GM12891 (cell line): ENCODE measurements around the gene COL6A3.

Source experiments
- DNase-seq: peaks from one replicate; pipeline ENCODE4 v3.0.0; 2011; ENCODE audit warnings: low spot score; ENCODE audit not compliant: insufficient read length
- FAIRE-seq: peaks from 2 replicates; lab custom pipeline; 2011; peaks lifted over from hg19 to GRCh38; lab: Jason Lieb, UNC
- PAX5 ChIP-seq: IDR thresholded peaks from 2 replicates; pipeline ENCODE4 v1.6.1; 2011; ENCODE audit warnings: low read length, moderate library complexity, mild to moderate bottlenecking; ENCODE audit not compliant: insufficient read depth, severe bottlenecking
- POLR2A ChIP-seq: IDR thresholded peaks from 2 replicates; pipeline ENCODE4 v1.6.1; 2011; ENCODE audit warnings: low read depth, low read length, control low read depth
- POLR2AphosphoS5 ChIP-seq: IDR thresholded peaks from 2 replicates; pipeline ENCODE4 v1.6.1; 2011; ENCODE audit warnings: low read depth, low read length, control low read depth
- POU2F2 ChIP-seq: IDR thresholded peaks from 2 replicates; pipeline ENCODE4 v1.6.1; 2011; ENCODE audit warnings: low read depth, mild to moderate bottlenecking, control low read depth, low read length, moderate library complexity
- SPI1 ChIP-seq: IDR thresholded peaks from 2 replicates; pipeline ENCODE4 v1.6.1; 2011; ENCODE audit warnings: low read depth, low read length, control low read depth
- TAF1 ChIP-seq: IDR thresholded peaks from 2 replicates; pipeline ENCODE4 v1.6.1; 2011; ENCODE audit warnings: low read depth, low read length, control low read depth

COL6A3 gene

DNA sequence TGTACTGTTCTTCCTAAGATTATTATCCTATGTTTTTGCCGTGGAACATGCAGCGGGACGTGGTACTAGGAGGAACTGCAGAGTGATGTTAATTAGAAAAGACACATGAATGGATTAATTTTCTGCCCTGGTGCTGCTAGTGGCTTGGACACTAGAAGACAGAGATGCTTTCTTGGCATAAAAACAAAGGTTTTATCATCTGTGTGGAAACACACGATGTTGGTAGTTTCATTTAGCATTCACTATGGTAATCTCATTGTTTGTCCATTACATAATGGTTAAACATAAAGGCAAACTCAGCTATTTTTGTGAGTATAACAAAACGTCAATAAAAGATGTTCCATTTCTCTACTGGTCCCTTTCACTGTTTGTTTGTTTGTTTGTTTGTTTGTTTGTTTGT is 22.8 kb downstream of the COL6A3 start:
- TF ChIP-seq PAX5 (no peak), TAF1 (no peak), POLR2A (no peak), POLR2AphosphoS5 (no peak), SPI1 (no peak), POU2F2 (no peak)
- DNase-seq: no peak
- no peak for FAIRE-seq

DNA sequence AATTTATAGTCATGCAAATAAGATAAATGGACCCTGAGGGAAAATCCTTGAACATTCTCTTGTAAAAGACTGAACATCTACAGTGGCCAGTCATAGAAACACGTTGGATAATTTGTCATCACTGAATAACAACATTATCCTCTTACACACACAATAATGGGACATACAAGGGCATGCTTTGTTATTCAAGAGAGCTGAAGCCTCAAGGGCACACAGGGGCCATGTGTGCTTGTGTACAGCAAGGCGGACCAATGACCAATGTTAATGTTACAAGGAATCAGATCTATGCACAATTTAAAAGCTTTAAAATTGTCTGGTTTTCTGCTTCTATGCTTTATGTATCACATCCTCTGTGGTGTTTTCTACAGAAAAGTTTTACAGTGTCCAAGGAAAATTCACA is 23.7 kb downstream of the COL6A3 start:
- no peak for FAIRE-seq
- TF ChIP-seq POLR2A (no peak), POU2F2 (no peak), TAF1 (no peak)
- no peak for DNase-seq

DNA sequence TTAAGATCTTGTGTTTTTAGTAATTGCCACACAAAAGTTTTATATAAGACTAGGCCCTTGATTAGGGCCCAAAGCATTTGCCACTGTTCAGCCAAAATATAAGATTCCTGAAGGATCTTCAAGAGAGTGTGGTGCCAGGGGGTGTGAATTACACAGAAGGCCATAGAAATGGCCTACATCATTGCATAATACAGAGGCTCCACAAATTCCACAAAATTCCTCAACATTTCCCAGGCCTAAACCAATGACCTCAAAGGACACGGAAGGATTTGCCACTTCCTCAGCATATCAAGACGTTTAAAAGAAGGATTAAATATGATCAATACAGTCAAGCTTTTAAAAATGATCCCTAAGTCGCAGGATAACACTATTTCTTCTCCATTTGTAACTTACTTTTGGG is 24.1 kb downstream of the COL6A3 start:
- TF ChIP-seq SPI1 (no peak), POLR2AphosphoS5 (no peak), PAX5 (no peak), TAF1 (no peak)
- DNase-seq (no peak), FAIRE-seq (no peak)

DNA sequence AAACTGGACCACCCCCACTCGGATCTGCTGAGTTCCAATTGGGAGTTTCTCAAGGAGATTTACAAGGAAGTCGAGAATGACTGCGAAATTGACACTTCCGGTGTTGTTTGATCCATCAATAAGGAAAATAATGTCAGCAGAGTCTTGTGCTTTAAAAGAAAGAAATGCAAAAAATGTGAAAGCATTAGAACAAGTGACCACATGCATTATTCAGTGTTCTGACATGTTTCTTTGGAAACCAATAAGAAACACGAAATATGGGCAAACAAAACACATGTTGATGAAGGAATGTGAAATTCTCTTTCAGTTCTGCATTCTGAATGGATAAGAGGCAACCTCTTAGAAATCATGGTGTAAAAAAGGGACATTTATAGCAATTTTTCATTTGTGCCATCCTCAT is 25.9 kb downstream of the COL6A3 start:
- FAIRE-seq (no peak), DNase-seq (no peak)
- no peak for TF ChIP-seq POU2F2
- no peak for TF ChIP-seq POLR2A
- TF ChIP-seq PAX5: no peak
- TF ChIP-seq SPI1: no peak
- no peak for TF ChIP-seq TAF1
- no peak for TF ChIP-seq POLR2AphosphoS5

DNA sequence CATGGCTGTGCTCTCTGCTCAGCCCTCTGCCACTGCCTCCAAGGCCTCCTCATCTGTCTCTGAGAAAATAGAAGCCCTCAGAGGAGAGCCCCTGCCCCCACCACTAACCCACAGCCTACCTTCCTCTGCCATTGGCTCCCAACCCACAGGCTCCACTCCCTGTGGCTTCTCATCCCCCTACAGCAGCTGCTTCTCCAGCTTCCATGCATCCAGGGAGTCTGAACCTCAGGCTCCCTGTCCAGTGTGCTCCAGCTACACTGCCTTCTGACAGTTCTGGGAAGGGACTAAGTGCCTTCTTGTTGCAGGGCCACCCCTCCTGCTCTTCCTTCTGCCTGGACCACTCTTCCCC is 29.3 kb downstream of the COL6A3 start:
- no peak for TF ChIP-seq POLR2A
- TF ChIP-seq POU2F2: no peak
- no peak for FAIRE-seq
- no peak for DNase-seq

DNA sequence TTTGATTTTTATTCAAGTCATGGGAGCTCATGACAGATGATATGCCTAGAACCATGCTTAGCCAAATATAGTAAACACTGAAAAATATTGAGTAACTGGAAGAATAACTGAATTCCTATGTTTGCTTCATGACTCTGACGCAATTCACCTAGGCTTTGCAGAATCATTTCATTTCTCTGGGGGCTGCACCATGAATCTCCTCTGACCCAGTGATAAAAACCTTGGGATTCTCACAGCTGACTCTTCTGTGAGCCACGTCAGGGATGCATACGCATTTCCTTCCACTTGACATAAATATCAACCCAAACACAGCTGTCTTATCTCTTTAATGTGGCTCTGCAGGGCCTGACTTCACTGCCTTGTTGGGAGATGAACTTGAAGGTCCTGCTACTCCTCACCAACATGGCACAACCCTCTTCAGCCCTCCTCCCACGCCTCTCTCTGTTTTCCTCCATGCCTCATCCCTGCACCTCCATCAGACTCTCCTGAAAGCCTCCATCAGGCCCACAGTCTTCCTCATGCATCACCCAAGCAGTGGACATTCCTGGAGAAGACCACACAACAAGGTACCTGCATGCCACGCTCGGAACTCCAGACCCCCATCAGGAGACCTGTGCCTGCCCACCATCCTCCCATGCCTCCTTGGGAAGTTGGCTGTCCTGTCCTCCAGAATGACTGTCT is 29.8 kb downstream of the COL6A3 start:
- FAIRE-seq (no peak), DNase-seq (no peak)
- TF ChIP-seq POLR2A (no peak), SPI1 (no peak), POLR2AphosphoS5 (no peak), PAX5 (no peak), POU2F2 (no peak), TAF1 (no peak)

DNA sequence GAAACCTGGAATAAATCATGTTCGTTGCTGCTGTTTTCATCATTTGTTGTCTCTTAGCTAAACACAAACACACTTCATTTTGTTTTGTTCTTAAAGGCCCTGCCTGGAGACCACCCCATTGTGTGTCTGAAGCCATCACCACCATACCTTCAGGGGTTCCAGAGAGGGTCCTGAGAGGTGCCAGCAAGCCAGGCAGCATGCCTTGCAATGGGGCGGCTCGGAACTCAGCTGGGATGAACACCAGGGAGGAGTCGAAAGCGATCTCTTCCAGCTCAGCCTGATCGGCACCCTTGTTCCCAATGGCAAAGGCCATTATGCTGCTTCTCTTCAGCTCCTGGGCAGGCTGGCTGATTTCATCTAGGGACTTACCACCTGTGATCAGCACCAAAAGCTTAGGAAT is 33.2 kb downstream of the COL6A3 start:
- FAIRE-seq (no peak), DNase-seq (no peak)
- TF ChIP-seq PAX5: no peak
- no peak for TF ChIP-seq SPI1
- TF ChIP-seq POLR2A: no peak
- no peak for TF ChIP-seq POLR2AphosphoS5
- no peak for TF ChIP-seq POU2F2
- TF ChIP-seq TAF1: no peak

DNA sequence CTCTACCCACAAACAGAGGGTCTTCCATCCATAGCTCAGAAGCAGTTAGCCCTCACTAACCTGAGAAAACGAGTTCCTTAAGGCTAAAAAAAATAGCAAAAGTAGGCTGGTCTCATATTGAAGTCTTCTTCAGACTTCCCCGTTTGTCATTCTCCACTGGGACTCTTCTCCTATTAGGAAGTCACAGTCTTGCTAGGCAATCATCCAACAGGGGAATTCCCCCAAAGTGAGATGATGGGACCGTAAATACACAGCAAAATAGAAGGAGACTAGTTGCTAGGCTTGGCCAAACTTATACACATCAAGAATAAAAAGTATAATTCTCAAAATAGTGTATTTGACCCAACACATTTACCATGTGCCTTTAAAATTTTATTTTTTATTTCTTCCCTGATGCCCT is 34.3 kb downstream of the COL6A3 start:
- TF ChIP-seq POLR2A (no peak), SPI1 (no peak), PAX5 (no peak), TAF1 (no peak), POU2F2 (no peak), POLR2AphosphoS5 (no peak)
- no peak for FAIRE-seq
- no peak for DNase-seq

DNA sequence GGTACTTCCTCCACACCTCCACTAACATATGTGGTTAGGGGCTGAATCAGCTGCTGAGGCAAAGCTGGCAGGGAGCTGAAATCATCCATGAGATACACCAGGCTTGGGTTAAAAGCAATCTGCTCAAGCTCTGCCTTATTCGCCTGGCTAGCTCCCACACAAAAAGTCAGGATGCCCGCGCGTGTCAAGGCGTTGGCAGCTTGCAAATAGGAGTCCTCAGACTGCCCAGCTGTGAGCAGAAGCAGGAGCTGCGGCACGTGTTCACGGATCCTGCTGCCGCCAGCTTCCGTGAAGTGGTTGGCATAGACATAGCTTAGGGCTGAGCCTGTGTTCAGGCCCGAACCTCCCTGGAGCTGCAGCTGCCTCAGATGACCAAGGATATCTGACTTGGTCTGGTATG is 35.3 kb downstream of the COL6A3 start:
- TF ChIP-seq SPI1: no peak
- no peak for TF ChIP-seq POLR2A
- no peak for TF ChIP-seq POU2F2
- TF ChIP-seq POLR2AphosphoS5: no peak
- no peak for TF ChIP-seq TAF1
- no peak for TF ChIP-seq PAX5
- FAIRE-seq (no peak), DNase-seq (no peak)

DNA sequence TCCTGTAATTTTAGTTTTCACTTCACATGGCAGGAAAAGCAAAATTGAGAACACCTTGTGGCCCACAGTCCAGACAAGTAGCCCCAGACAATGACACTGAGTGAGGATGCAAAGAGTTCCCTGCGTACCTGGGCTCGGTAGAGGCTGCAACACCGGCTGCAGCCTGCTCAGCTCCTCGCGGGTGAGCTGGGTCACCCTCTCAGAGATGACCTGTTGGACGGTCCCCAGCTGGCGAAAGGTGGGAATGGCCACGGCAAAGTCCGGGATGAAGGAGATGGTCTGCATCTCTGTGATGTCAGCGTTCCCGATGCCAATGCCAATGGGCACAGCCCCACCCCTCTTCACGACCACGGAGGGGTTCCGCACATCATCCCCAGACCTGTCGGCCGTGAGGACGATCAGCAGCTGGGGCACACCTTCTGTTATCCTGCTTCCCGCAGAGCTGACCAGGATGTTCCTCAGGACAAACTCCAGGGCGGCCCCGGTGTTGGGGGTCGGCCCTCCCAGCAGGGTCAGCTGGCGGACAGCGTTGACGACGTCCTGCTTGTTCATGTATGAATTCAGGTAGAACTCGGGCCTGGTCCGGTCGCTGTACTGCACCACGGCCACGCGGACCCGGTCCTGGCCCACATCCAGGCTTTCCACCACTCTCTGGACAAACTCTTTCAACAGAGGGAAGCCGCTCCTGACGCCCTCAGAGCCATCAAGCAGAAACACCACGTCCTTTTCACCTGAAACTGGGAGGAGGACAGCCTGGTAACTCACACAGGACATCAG is 39.5 kb downstream of the COL6A3 start:
- no peak for FAIRE-seq
- DNase-seq: no peak
- TF ChIP-seq POLR2AphosphoS5: no peak
- no peak for TF ChIP-seq POU2F2
- no peak for TF ChIP-seq TAF1
- TF ChIP-seq PAX5: no peak
- no peak for TF ChIP-seq SPI1
- TF ChIP-seq POLR2A: no peak

DNA sequence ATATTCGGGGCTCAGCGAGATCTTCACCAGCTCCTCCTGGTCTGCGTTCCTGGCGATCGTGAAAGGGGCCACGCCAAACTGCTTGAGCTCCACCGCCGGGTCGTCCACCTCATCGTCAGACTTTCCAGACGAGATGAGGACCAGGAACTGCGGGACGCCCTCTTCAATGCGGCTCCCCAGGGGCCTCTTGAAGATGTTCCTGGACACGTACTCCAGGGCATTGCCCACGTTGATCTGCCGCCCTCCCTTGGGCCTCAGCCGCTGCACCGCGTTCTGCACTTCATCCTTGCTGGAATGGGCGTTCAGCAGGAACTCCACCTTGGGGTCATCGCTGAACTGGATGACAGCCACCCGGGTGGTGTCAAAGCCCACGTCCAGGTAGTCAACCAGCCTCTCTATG is 42.1 kb downstream of the COL6A3 start:
- no peak for DNase-seq
- TF ChIP-seq PAX5: no peak
- no peak for TF ChIP-seq POU2F2
- no peak for TF ChIP-seq SPI1
- TF ChIP-seq TAF1: no peak
- no peak for TF ChIP-seq POLR2A
- no peak for TF ChIP-seq POLR2AphosphoS5
- FAIRE-seq: no peak
